ENCODE measurements around the gene MTFP1. TPM values are rescaled to one million over a fixed set of nuclear protein-coding genes. Genes with fewer than 3 reads are reported as not detected.

Gene MTFP1
- total RNA-seq: 13.2 and 31.2 TPM in 2 replicates

GRCh38 chr22:30425616-30426387 is at the start of gene MTFP1:
TSS of gene MTFP1 (plus strand) at chr22:30425768. CDS start at chr22:30425880, 112 bp downstream.

GRCh38 chr22:30386960-30387827 is 38.4 kb upstream of the MTFP1 start, which contains the start of gene RNF215:
TSS of gene RNF215 (minus strand) at chr22:30387411. CDS start at chr22:30387313, 98 bp downstream.

GRCh38 chr22:30396871-30397655 is 28.5 kb upstream of the MTFP1 start, which contains the start of gene SEC14L2:
TSS of gene SEC14L2 (plus strand) at chr22:30397018. CDS start at chr22:30397117, 99 bp downstream.

GRCh38 chr22:30471616-30472318 is 46.2 kb downstream of the MTFP1 start, which contains the start of gene SEC14L3:
TSS of gene SEC14L3 (minus strand) at chr22:30472017. CDS start at chr22:30471958, 59 bp downstream.

Other genes with a start within 250 kb of the MTFP1 start
- gene LIF, start 179.0 kb upstream of the MTFP1 start, total RNA-seq: 79.2 and 97.8 TPM in 2 replicates
- gene OSM, start 158.9 kb upstream of the MTFP1 start, total RNA-seq: not detected in 2 replicates
- 6.3 and 10.1 TPM in 2 replicates for gene CASTOR1, start 136.3 kb upstream of the MTFP1 start, total RNA-seq
- 17.6 and 18.0 TPM in 2 replicates for gene TBC1D10A, start 98.8 kb upstream of the MTFP1 start, total RNA-seq
- gene SF3A1, start 68.9 kb upstream of the MTFP1 start, total RNA-seq: 10.4 and 11.7 TPM in 2 replicates
- gene CCDC157, start 68.8 kb upstream of the MTFP1 start, total RNA-seq: 1.1 and 1.7 TPM in 2 replicates
- 27.6 and 44.5 TPM in 2 replicates for gene RNF215, start 38.4 kb upstream of the MTFP1 start, total RNA-seq
- gene SEC14L2, start 28.8 kb upstream of the MTFP1 start, total RNA-seq: 19.2 and 23.8 TPM in 2 replicates
- gene SEC14L3, start 46.2 kb downstream of the MTFP1 start, total RNA-seq: not detected in 2 replicates
- 0.19 TPM in 1 of 2 replicates, not detected in the other for gene SEC14L4, start 79.9 kb downstream of the MTFP1 start, total RNA-seq
- gene SEC14L6, start 121.0 kb downstream of the MTFP1 start, total RNA-seq: 0.28 TPM in 1 of 2 replicates, not detected in the other
- gene GAL3ST1, start 148.9 kb downstream of the MTFP1 start, total RNA-seq: 0.28 TPM in 1 of 2 replicates, not detected in the other
- 79.8 and 119 TPM in 2 replicates for gene PES1, start 166.1 kb downstream of the MTFP1 start, total RNA-seq
- gene TCN2, start 181.4 kb downstream of the MTFP1 start, total RNA-seq: 1.7 and 7.9 TPM in 2 replicates
- 17.2 and 33.0 TPM in 2 replicates for gene SLC35E4, start 210.0 kb downstream of the MTFP1 start, total RNA-seq
- gene DUSP18, start 242.1 kb downstream of the MTFP1 start, total RNA-seq: 5.6 and 10.2 TPM in 2 replicates

All from regular cardiac myocyte (primary cell).